LoVo (cell line): ENCODE results near the gene CHRNA7.
"Not testable (repeated sequence)": the region's sequence is repeated elsewhere in the genome, so short reads cannot be mapped to it uniquely, and the experiment has no call there.

Source experiments
- DNase-seq: peaks from one replicate; pipeline ENCODE4 v3.0.0-alpha.2; 2016; ENCODE audit warnings: low spot score

CHRNA7 gene

GRCh38 chr15:32120577-32121383 lies 90.5 kb downstream of the CHRNA7 start:
- DNase-seq = no peak

GRCh38 chr15:32121384-32121695 lies 91.0 kb downstream of the CHRNA7 start:
- no peak for DNase-seq

- no peak for DNase-seq
Measured at GRCh38 chr15:32122013-32122412, 91.7 kb downstream of the CHRNA7 start.

- no peak for DNase-seq
Measured at GRCh38 chr15:32123473-32123872, 93.2 kb downstream of the CHRNA7 start.

- DNase-seq = no peak
Measured at GRCh38 chr15:32124726-32125125, 94.4 kb downstream of the CHRNA7 start.

GRCh38 chr15:32125595-32125994 lies 95.3 kb downstream of the CHRNA7 start:
- no peak for DNase-seq

GRCh38 chr15:32129815-32130214 lies 99.5 kb downstream of the CHRNA7 start:
- DNase-seq = no peak

- no peak for DNase-seq
Measured at GRCh38 chr15:32130823-32131222, 100.5 kb downstream of the CHRNA7 start.

- no peak for DNase-seq
Measured at GRCh38 chr15:32131803-32132202, 101.5 kb downstream of the CHRNA7 start.

GRCh38 chr15:32132859-32133258 lies 102.5 kb downstream of the CHRNA7 start:
- no peak for DNase-seq

GRCh38 chr15:32134842-32135241 lies 104.5 kb downstream of the CHRNA7 start:
- no peak for DNase-seq

- DNase-seq = no peak
Measured at GRCh38 chr15:32135335-32135734, 105.0 kb downstream of the CHRNA7 start.

GRCh38 chr15:32145512-32145911 lies 115.2 kb downstream of the CHRNA7 start:
- not testable (repeated sequence) for DNase-seq

GRCh38 chr15:32148833-32149555 lies 118.7 kb downstream of the CHRNA7 start:
- DNase-seq = no peak

- no peak for DNase-seq
Measured at GRCh38 chr15:32152574-32152973, 122.3 kb downstream of the CHRNA7 start.

GRCh38 chr15:32153868-32154623 lies 123.7 kb downstream of the CHRNA7 start:
- DNase-seq = not testable (repeated sequence)

- DNase-seq = not testable (repeated sequence)
Measured at GRCh38 chr15:32162143-32162542, 131.8 kb downstream of the CHRNA7 start.

GRCh38 chr15:32164065-32164464 lies 133.8 kb downstream of the CHRNA7 start:
- DNase-seq = not testable (repeated sequence)

- not testable (repeated sequence) for DNase-seq
Measured at GRCh38 chr15:32164747-32165146, 134.4 kb downstream of the CHRNA7 start.

GRCh38 chr15:32165775-32166174 lies 135.5 kb downstream of the CHRNA7 start:
- not testable (repeated sequence) for DNase-seq

- not testable (repeated sequence) for DNase-seq
Measured at GRCh38 chr15:32166270-32166669, 136.0 kb downstream of the CHRNA7 start.

- DNase-seq = not testable (repeated sequence)
Measured at GRCh38 chr15:32167913-32168312, 137.6 kb downstream of the CHRNA7 start.

- DNase-seq = not testable (repeated sequence)
Measured at GRCh38 chr15:32180579-32180978, 150.3 kb downstream of the CHRNA7 start.
